CD4-positive, alpha-beta memory T cell (primary cell): Measurements from ENCODE around the gene RIN2. TPM values are rescaled to one million over a fixed set of nuclear protein-coding genes. Genes with fewer than 3 reads are reported as not detected.

Experiments used
- CTCF ChIA-PET: fragments of 350-600 bp; sonication (Branson Sonifier 250); formaldehyde crosslinking; loops from one replicate; lab custom pipeline; 2021; ENCODE audit warnings: inconsistent platforms; ENCODE audit not compliant: partially characterized antibody; lab: Charles Lee
- POLR2A ChIA-PET: fragments of 350-600 bp; sonication (Branson Sonifier 250); formaldehyde crosslinking; loops from one replicate; lab custom pipeline; 2021; ENCODE audit not compliant: partially characterized antibody; lab: Charles Lee
- DNase-seq, 5 donors: peaks; one replicate each; pipeline versions ENCODE4 v3.0.0 to v3.0.0-alpha.2; 2020 to 2022; ENCODE audit warnings: mixed read lengths in 1 of 5
- H3K27ac ChIP-seq: one replicate; pipeline ENCODE4 v1.7.0; 2013; ENCODE audit warnings: low read depth, low read length
- H3K27me3 ChIP-seq: 2 replicates; pipeline ENCODE4 v1.7.0; 2013; ENCODE audit warnings: mild to moderate bottlenecking, low read length, moderate library complexity; ENCODE audit not compliant: insufficient read depth
- H3K36me3 ChIP-seq: 2 replicates; pipeline ENCODE4 v1.7.0; 2013; ENCODE audit warnings: mild to moderate bottlenecking, low read length, moderate library complexity; ENCODE audit not compliant: insufficient read depth
- H3K4me1 ChIP-seq: 2 replicates; pipeline ENCODE4 v1.7.0; 2013; ENCODE audit warnings: mild to moderate bottlenecking, low read length, moderate library complexity; ENCODE audit not compliant: insufficient read depth
- H3K4me3 ChIP-seq, 2 donors: one replicate each; pipeline ENCODE4 v1.7.0; 2013; ENCODE audit warnings: low read length in 2 of 2, mild to moderate bottlenecking in 1 of 2
- H3K9me3 ChIP-seq, 2 donors: one replicate each; pipeline ENCODE4 v1.7.0; 2013; ENCODE audit warnings: low read length in 2 of 2, control low read depth in 1 of 2; ENCODE audit not compliant: control insufficient read depth in 1 of 2
- H3K27ac Mint-ChIP-seq, 7 donors: one replicate each; pipeline ENCODE4 v1.8.0; 2020 to 2021; ENCODE audit warnings: mixed read lengths in 7 of 7, mild to moderate bottlenecking in 6 of 7, inconsistent platforms in 3 of 7, moderate library complexity in 3 of 7
- H3K27me3 Mint-ChIP-seq, 2 donors: one replicate each; pipeline ENCODE4 v1.8.0; 2020 to 2021; ENCODE audit warnings: mixed read lengths in 2 of 2
- H3K36me3 Mint-ChIP-seq, 2 donors: one replicate each; pipeline ENCODE4 v1.8.0; 2020 to 2021; ENCODE audit warnings: mixed read lengths in 2 of 2, inconsistent platforms in 1 of 2, mild to moderate bottlenecking in 1 of 2
- H3K4me1 Mint-ChIP-seq, 4 donors: one replicate each; pipeline ENCODE4 v1.8.0; 2020 to 2021; ENCODE audit warnings: mixed read lengths in 4 of 4, mild to moderate bottlenecking in 1 of 4
- H3K4me3 Mint-ChIP-seq, 8 donors: one replicate each; pipeline ENCODE4 v1.8.0; 2020 to 2021; ENCODE audit warnings: mixed read lengths in 8 of 8, mild to moderate bottlenecking in 7 of 8, moderate library complexity in 6 of 8, inconsistent platforms in 3 of 8
- H3K9me3 Mint-ChIP-seq, 8 donors: one replicate each; pipeline ENCODE4 v1.8.0; 2020 to 2021; ENCODE audit warnings: mixed read lengths in 8 of 8, mild to moderate bottlenecking in 5 of 8, inconsistent platforms in 3 of 8, moderate library complexity in 1 of 8
- intact Hi-C: fragments of 100-400 bp; cut with micrococcal nuclease; formaldehyde crosslinking; loops from one replicate; pipeline ENCODE4 v1.15.1; 2023
- polyA plus RNA-seq, 2 donors: library from polyadenylated mRNA; unstranded; fragments of 300-500 nt; fragmentation: Illumina TruSeq; gene quantifications; one replicate each; pipeline ENCODE4 v1.2.3, GENCODE V29; 2021
- total RNA-seq, 2 experiments: library from RNA; stranded (reverse); gene quantifications; one replicate each; pipeline ENCODE4 v1.2.3, GENCODE V29; 2021

The RIN2 gene
- total and polyA plus RNA-seq, 4 experiments from 2014 or later, result 0.72 to 0.73 TPM; not detected in 2

GRCh38 chr20:19779634-19780033 lies 21.6 kb downstream of the RIN2 start:
- no peak overlapping the region for H3K27ac ChIP-seq
- no peak overlapping the region for H3K4me3 ChIP-seq
- DNase-seq, result no peak
- ChIA-PET POLR2A (no interaction called here), CTCF (interaction anchor here (1.2 to 2.9 kb wide), 2 partner anchors 10 to 214 kb away, joined by 3 to 10 read pairs; no protein-coding TSS in a partner anchor)
- Mint-ChIP-seq H3K9me3 (peaks cover 0 to 2% (median 0%) of the 10 kb centered on the region in 8 donors), H3K36me3 (no peaks in the 10 kb centered on the region), H3K4me3 (no peak overlapping the region), H3K4me1 (no peaks in the 10 kb centered on the region), H3K27me3 (peaks cover 4% of the 10 kb centered on the region in 2 donors), H3K27ac (no peak overlapping the region)
- H3K4me1 ChIP-seq, result no peaks in the 10 kb centered on the region
- no peaks in the 10 kb centered on the region for H3K36me3 ChIP-seq
- intact Hi-C loops, result no loop called here
- no peaks in the 10 kb centered on the region for H3K27me3 ChIP-seq
- no peaks in the 10 kb centered on the region for H3K9me3 ChIP-seq

- POLR2A ChIA-PET, result no interaction called here
- Mint-ChIP-seq H3K27ac (no peak overlapping the region), H3K4me1 (peaks cover 0 to 3% (median 2%) of the 10 kb centered on the region in 4 donors), H3K4me3 (no peak overlapping the region), H3K27me3 (peaks cover 4% of the 10 kb centered on the region in 2 donors), H3K36me3 (no peaks in the 10 kb centered on the region), H3K9me3 (peaks cover 0 to 2% (median 0%) of the 10 kb centered on the region in 8 donors)
- CTCF ChIA-PET, result interaction anchor here (2.9 kb wide), 1 partner anchor 11 kb away, joined by 10 read pairs; no protein-coding TSS in a partner anchor
- intact Hi-C loops, result no loop called here
- H3K9me3 ChIP-seq, result no peaks in the 10 kb centered on the region
- H3K4me3 ChIP-seq, result no peak overlapping the region
- H3K27ac ChIP-seq, result no peak overlapping the region
- H3K36me3 ChIP-seq, result no peaks in the 10 kb centered on the region
- no peaks in the 10 kb centered on the region for H3K27me3 ChIP-seq
- H3K4me1 ChIP-seq, result no peaks in the 10 kb centered on the region
- DNase-seq, result no peak
These were observed 22.2 kb downstream of the RIN2 start for GRCh38 chr20:19780261-19780660.

GRCh38 chr20:19781235-19781634 lies 23.2 kb downstream of the RIN2 start:
- ChIA-PET CTCF (interaction anchor here (0.6 to 2.9 kb wide), 2 partner anchors 12 to 63 kb away, joined by 3 to 10 read pairs; no protein-coding TSS in a partner anchor), POLR2A (no interaction called here)
- no peak overlapping the region for H3K27ac Mint-ChIP-seq
- H3K4me1 Mint-ChIP-seq, result peaks cover 0 to 3% (median 2%) of the 10 kb centered on the region in 4 donors
- no peaks in the 10 kb centered on the region for H3K36me3 Mint-ChIP-seq
- Histone ChIP-seq H3K9me3 (no peaks in the 10 kb centered on the region), H3K36me3 (no peaks in the 10 kb centered on the region), H3K27me3 (no peaks in the 10 kb centered on the region), H3K27ac (no peak overlapping the region), H3K4me1 (no peaks in the 10 kb centered on the region), H3K4me3 (no peak overlapping the region)
- H3K4me3 Mint-ChIP-seq, result no peak overlapping the region
- DNase-seq, result no peak
- intact Hi-C loops, result no loop called here
- H3K27me3 Mint-ChIP-seq, result peaks cover 4% of the 10 kb centered on the region in 2 donors
- H3K9me3 Mint-ChIP-seq, result peaks cover 0 to 1% (median 0%) of the 10 kb centered on the region in 8 donors

GRCh38 chr20:19782669-19783068 lies 24.6 kb downstream of the RIN2 start:
- Histone ChIP-seq H3K27me3 (no peaks in the 10 kb centered on the region), H3K36me3 (no peaks in the 10 kb centered on the region), H3K4me1 (no peaks in the 10 kb centered on the region), H3K9me3 (no peaks in the 10 kb centered on the region), H3K27ac (no peak overlapping the region), H3K4me3 (no peak overlapping the region)
- no peaks in the 10 kb centered on the region for H3K36me3 Mint-ChIP-seq
- H3K27me3 Mint-ChIP-seq, result peaks cover 2 to 3% of the 10 kb centered on the region in 2 donors
- no peak overlapping the region for H3K4me3 Mint-ChIP-seq
- DNase-seq, result no peak
- no peak overlapping the region for H3K27ac Mint-ChIP-seq
- H3K9me3 Mint-ChIP-seq, result peaks cover 0 to 2% (median 0%) of the 10 kb centered on the region in 8 donors
- ChIA-PET CTCF (interaction anchor here (1.6 kb wide), 1 partner anchor 212 kb away, joined by 6 read pairs; no protein-coding TSS in a partner anchor), POLR2A (no interaction called here)
- peaks cover 0 to 3% (median 2%) of the 10 kb centered on the region in 4 donors for H3K4me1 Mint-ChIP-seq
- intact Hi-C loops, result no loop called here

GRCh38 chr20:19783966-19784401 lies 25.9 kb downstream of the RIN2 start:
- H3K4me3 ChIP-seq, result no peak overlapping the region
- no peaks in the 10 kb centered on the region for H3K27me3 ChIP-seq
- ChIA-PET POLR2A (no interaction called here), CTCF (no interaction called here)
- no peak overlapping the region for H3K27ac Mint-ChIP-seq
- H3K9me3 ChIP-seq, result no peaks in the 10 kb centered on the region
- H3K27ac ChIP-seq, result no peak overlapping the region
- no peaks in the 10 kb centered on the region for H3K36me3 ChIP-seq
- H3K4me1 ChIP-seq, result no peaks in the 10 kb centered on the region
- no peak overlapping the region for H3K4me3 Mint-ChIP-seq
- peaks cover 0 to 3% (median 2%) of the 10 kb centered on the region in 4 donors for H3K4me1 Mint-ChIP-seq
- intact Hi-C loops, result no loop called here
- peaks cover 0 to 5% (median 0%) of the 10 kb centered on the region in 8 donors for H3K9me3 Mint-ChIP-seq
- H3K36me3 Mint-ChIP-seq, result no peaks in the 10 kb centered on the region
- no peak for DNase-seq
- H3K27me3 Mint-ChIP-seq, result peaks cover 3% of the 10 kb centered on the region in 2 donors

- CTCF ChIA-PET, result interaction anchor here (1.3 to 1.4 kb wide), 2 partner anchors 208 to 209 kb away, joined by 5 to 7 read pairs; no protein-coding TSS in a partner anchor
- no peak overlapping the region for H3K27ac Mint-ChIP-seq
- no peaks in the 10 kb centered on the region for H3K36me3 ChIP-seq
These were observed 26.6 kb downstream of the RIN2 start for GRCh38 chr20:19784511-19785172.

GRCh38 chr20:19785173-19785982 lies 27.3 kb downstream of the RIN2 start:
- Mint-ChIP-seq H3K36me3 (no peaks in the 10 kb centered on the region), H3K9me3 (peaks cover 0 to 6% (median 0%) of the 10 kb centered on the region in 8 donors), H3K27me3 (peaks cover 3% of the 10 kb centered on the region in 2 donors), H3K4me1 (peaks cover 0 to 3% (median 2%) of the 10 kb centered on the region in 4 donors), H3K27ac (no peak overlapping the region), H3K4me3 (no peak overlapping the region)
- ChIA-PET POLR2A (no interaction called here), CTCF (interaction anchor here (1.2 to 1.4 kb wide), 3 partner anchors 207 to 210 kb away, joined by 5 to 7 read pairs (median 5); no protein-coding TSS in a partner anchor)
- Histone ChIP-seq H3K9me3 (no peaks in the 10 kb centered on the region), H3K4me3 (no peak overlapping the region), H3K27me3 (no peaks in the 10 kb centered on the region), H3K27ac (no peak overlapping the region), H3K4me1 (no peaks in the 10 kb centered on the region), H3K36me3 (no peaks in the 10 kb centered on the region)
- DNase-seq, result no peak
- intact Hi-C loops, result no loop called here

More at GRCh38 chr20:19784511-19785172, 26.6 kb downstream of the RIN2 start:
- H3K4me1 ChIP-seq, result no peaks in the 10 kb centered on the region
- peak in 4 of 5 donors; percentile 33 to 45 (median 40) for DNase-seq
- POLR2A ChIA-PET, result no interaction called here
- Mint-ChIP-seq H3K9me3 (peaks cover 0 to 6% (median 0%) of the 10 kb centered on the region in 8 donors), H3K27me3 (peaks cover 3% of the 10 kb centered on the region in 2 donors), H3K4me1 (peaks cover 0 to 3% (median 2%) of the 10 kb centered on the region in 4 donors), H3K4me3 (no peak overlapping the region), H3K36me3 (no peaks in the 10 kb centered on the region)
- intact Hi-C loops, result no loop called here
- no peaks in the 10 kb centered on the region for H3K9me3 ChIP-seq
- H3K27ac ChIP-seq, result no peak overlapping the region
- H3K27me3 ChIP-seq, result no peaks in the 10 kb centered on the region
- H3K4me3 ChIP-seq, result no peak overlapping the region
